Measurements from ENCODE around the gene TEX35.

Gene TEX35

GRCh38 chr1:178512566-178513277 lies at the start of gene TEX35:
Gene TEX35, plus strand, starts transcription at chr1:178513109. Its CDS starts 80 bp downstream, at chr1:178513189.
- no peak for DNase-seq

DNA sequence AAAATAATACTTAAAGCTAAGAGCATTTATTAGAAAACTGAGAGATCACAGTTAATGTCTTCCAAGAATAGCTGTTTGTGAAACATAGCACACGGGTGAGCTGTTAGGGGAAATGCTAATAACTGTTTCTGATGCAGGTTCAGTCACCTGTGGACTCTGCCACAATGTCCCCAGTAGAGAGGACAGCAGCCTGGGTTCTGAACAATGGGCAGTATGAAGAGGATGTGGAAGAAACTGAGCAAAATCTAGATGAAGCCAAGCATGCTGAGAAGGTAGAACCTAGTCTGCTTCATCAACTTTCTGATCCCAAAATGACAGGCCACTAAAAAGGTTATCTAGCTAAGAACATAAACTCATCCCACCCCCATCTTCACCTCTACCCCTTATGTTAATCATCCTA lies 48.8 kb upstream of the TEX35 start:
- no peak for DNase-seq

DNA sequence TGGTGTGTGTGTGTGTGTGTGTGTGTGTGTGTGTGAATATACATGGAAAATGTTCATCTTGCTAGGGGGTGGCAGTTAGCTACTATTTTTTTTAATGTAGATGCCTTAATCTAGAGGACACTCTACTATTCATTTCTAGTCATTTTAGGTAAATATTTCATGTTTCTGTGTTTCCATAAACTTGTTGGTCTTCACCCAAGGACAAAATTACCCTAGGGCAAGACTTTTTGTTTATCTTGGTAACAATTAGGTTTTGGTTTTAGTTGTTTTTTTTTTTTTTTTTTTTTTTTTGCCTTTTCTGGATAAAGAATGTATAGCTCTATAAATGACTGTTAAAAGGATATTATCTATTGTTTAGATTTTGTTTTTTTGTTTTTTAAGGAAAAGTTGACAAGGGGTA lies 48.3 kb upstream of the TEX35 start:
- DNase-seq: no peak

DNA sequence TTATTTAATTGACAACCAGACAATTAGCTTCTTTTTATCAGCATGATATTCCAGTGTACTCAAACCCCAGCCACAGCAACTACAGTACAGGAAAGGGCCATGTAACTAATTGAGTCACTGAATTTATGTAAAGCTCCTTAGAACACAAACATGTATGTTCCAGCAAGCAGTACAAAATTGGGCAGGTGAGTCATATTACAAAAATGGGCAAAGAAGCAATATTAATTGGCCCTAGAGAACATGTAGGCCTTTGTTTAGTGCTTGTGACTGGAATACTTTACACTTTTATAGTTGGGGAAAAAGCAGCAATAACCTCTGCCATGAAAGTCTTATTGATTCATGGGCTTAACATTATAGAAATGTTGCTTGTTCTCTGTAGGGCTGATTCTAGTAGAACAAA lies 47.9 kb upstream of the TEX35 start:
- DNase-seq: no peak

- no peak for DNase-seq
These were observed 45.1 kb upstream of the TEX35 start for GRCh38 chr1:178467837-178468236.

DNA sequence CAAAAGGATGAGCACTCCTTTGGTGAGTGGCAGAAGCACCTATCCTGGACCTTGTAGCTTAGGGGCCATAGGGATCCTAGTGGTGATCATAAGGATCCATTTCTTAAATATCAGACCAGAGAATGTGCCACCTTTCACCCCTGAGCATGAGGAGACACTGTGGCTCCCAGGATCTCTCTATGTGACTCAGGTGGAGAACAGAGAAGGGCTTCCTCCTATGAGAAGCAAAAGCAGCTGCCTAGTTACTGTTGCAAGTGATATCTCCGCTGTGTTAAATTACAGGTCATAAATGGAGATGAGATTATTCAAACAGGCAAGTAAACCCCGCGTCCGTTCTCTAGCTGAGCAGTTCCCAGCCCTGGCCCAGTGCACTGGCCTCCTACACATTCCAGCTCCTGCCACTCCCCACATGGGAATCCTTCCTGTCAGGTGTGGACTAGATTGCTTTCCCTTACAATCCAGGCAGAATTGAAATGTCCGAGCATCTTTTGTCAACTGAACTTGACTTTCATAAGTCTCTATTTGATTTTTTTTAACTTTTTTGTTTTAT lies 42.4 kb upstream of the TEX35 start:
- DNase-seq: no peak

- no peak for DNase-seq
These were observed 40.4 kb upstream of the TEX35 start for GRCh38 chr1:178472531-178472930.

GRCh38 chr1:178477373-178477772 lies 35.5 kb upstream of the TEX35 start:
- no peak for DNase-seq

DNA sequence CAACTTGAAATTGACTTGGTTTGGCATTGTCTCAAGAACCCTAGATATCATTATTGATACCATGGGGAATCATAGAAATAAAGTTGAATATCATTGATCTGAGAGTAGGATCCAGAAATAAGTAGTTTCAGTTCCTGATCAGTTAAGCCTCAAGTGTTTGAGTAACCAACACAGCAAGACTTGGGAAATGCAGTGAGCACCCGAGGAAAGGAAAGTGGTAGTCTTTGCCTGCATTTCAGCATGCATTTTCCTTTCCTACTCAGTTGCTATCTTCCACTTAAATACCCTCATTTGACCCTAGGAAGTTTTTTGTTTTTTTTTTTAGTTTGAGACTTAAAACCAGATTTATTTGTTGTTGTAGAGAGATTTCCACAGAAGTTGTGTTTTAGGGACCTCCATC lies 35.1 kb upstream of the TEX35 start:
- DNase-seq: no peak

DNA sequence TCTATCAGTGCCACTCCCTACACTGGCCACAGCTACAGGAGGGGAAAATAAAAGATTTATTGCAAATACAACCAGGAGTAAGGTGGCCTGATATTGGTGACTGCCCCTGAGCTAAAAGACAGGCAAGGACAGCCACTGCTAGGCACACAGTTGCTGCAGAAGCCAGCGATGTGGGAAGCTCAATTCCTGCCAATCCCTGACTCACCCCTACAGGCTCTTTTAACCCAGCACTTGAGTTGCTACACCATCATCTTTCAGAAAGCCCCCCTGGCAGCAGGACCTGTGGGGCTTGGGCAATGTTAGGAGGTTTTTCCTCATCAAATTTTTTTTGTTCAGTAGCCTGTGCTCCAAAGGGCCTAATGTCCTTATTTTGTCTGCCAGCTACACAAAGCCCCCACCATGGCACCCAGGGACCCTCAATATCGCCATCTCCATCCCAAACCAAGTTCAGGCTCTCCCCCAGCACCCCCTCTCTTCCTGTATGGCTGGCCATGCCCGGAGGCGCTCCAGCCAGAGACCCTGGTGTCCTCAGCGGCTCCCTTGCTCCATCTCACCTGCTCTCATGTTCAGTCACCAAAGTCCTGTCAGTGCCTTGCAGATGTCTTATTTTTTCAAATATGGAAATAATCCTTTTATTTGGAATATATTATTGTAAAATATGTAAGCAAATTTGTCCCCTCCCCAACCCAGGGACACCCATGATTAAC lies 29.5 kb upstream of the TEX35 start:
- DNase-seq: no peak

GRCh38 chr1:178484698-178485225 lies 28.1 kb upstream of the TEX35 start:
- no peak for DNase-seq

DNA sequence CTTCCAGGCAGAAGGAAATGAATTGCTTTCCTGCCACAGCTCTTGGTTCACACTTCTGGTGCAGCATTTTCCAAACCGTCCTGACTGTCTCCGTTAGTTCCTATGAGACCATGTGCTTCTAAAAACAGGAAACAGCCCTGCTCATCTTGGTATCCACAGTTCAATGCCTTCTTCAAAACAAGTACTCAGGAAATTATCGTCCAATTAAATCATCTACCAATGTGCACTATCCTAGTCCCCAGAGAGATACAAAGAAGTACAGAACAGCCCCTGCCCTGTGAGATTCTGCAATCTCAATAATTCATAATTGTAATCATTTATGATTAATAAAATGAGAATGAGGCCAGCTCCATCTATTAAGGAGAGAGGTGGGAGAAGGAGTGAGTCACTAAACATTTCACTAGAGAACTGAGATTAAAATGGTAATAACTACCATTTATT lies 27.3 kb upstream of the TEX35 start:
- DNase-seq: no peak

- no peak for DNase-seq
These were observed 26.5 kb upstream of the TEX35 start for GRCh38 chr1:178486100-178487069.

GRCh38 chr1:178487070-178487615 lies 25.8 kb upstream of the TEX35 start:
- no peak for DNase-seq

GRCh38 chr1:178488393-178488792 lies 24.5 kb upstream of the TEX35 start:
- DNase-seq: no peak

- DNase-seq: no peak
These were observed 23.5 kb upstream of the TEX35 start for GRCh38 chr1:178489399-178489798.

DNA sequence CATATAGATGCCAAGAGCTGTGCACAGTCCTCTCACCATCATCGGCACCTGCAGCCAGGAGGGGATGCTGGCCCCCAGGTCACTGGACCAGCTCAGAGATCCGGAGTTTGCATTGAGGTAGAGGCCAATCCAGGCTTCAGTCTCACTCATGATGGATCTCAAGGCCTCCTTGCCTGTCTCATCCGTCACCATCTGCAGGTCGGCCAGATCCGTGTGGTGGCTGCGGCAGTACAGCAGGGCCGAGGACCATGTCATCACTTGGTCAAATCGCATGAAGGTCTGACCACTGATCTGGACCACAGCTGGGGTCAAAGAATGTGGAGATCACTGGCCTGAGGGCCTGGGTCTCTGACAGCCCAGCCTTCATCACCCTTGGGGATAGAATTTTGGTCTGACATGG lies 22.8 kb upstream of the TEX35 start:
- no peak for DNase-seq

DNA sequence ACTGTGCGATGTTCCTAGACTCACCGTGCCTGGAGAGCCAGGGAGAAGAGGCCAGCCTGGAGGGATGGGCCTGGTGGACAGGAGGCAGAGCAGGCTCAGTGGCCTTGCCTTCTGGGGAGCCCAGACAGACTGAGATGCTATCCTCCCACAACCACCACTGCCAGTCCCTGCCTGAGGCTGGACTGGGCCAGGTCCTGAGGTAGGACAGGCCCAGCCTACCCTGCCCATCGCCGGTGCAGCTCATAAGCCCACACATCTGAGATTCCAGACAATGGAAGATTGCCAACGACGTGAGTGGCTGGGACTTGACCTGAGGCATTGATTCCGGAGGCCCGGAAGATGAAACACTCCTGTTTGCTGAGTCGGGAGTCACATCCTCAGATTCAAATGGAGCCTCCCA lies 21.9 kb upstream of the TEX35 start:
- DNase-seq: no peak

DNA sequence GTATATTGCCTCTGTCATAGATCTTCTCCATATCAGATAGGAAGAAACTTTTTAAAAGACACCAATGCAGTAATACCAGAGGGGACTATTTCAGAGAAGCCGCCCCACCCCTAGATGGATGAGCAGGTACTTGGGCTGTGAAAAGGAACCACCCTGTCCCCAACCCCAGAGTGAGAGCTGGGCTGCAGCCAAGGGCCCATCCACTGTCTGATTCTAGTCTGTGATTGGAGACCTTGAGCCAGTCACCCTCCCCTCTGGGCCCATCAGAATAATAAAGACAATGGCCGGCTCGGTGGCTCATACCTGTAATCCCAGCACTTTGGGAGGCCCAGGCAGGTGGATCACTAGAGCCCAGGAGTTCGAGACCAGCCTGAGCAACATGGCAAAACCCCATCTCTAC lies 21.2 kb upstream of the TEX35 start:
- DNase-seq: no peak

DNA sequence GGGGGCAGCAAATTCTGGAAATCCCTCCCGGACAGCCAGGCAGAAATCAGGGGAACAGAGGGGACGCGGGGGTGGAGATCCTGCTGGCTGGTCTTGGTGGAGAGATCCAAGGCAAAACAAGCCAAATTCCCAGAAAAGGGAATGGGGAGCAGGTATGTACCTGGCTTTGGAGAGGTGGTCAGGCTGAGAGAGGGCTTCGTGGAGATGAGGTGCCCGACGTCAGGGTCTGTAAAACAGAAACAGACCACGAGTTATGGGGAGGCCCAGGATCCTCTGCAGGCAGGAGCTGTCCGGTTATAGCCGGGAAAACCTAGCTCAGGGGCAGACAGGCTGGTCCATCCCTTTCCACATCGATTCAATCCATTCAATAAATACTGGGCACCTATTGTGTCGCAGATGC lies 20.6 kb upstream of the TEX35 start:
- no peak for DNase-seq

- DNase-seq: no peak
These were observed 19.6 kb upstream of the TEX35 start for GRCh38 chr1:178493301-178493741.

- DNase-seq: no peak
These were observed 18.3 kb upstream of the TEX35 start for GRCh38 chr1:178494569-178494971.
